ENCODE results near the gene CTU1. TPM values are rescaled to one million over a fixed set of nuclear protein-coding genes. Genes with fewer than 3 reads are reported as not detected.

The CTU1 gene
- total and polyA plus RNA-seq, 4 donors, result 2.5 to 9.8 (median 3.8) TPM

- Histone ChIP-seq H3K27me3 (ENCODE audit: control insufficient read depth in 3 of 3, insufficient read depth in 3 of 3, low read length in 2 of 3) (peaks cover 0 to 6% (median 0%) of the 10 kb centered on the region in 3 donors), H3K36me3 (ENCODE audit: control insufficient read depth in 4 of 4, insufficient read depth in 4 of 4, low read length in 4 of 4) (no peaks in the 10 kb centered on the region), H3K9ac (ENCODE audit: insufficient read depth in 1 of 2, low read length in 2 of 2) (no peak overlapping the region), H3K4me1 (ENCODE audit: control insufficient read depth in 5 of 5, insufficient read depth in 5 of 5, low read length in 5 of 5) (peaks cover 0 to 2% (median 0%) of the 10 kb centered on the region in 5 donors), H3K9me3 (ENCODE audit: control insufficient read depth in 4 of 4, insufficient read depth in 3 of 4, low read length in 3 of 4) (peaks cover 0 to 2% (median 0%) of the 10 kb centered on the region in 4 donors), H3K4me3 (no peak overlapping the region), H3K27ac (ENCODE audit: low read depth in 1 of 2, low read length in 1 of 2) (peak overlapping the region in 1 of 2 donors; percentile 81)
- ATAC-seq (ENCODE audit: insufficient read depth, low FRiP score) (no peak), DNase-seq (no peak)
- 39 to 58% methylated on average over 4 of the region's 4 CpGs for WGBS, 2 donors
- TF ChIP-seq, protein P1, sequence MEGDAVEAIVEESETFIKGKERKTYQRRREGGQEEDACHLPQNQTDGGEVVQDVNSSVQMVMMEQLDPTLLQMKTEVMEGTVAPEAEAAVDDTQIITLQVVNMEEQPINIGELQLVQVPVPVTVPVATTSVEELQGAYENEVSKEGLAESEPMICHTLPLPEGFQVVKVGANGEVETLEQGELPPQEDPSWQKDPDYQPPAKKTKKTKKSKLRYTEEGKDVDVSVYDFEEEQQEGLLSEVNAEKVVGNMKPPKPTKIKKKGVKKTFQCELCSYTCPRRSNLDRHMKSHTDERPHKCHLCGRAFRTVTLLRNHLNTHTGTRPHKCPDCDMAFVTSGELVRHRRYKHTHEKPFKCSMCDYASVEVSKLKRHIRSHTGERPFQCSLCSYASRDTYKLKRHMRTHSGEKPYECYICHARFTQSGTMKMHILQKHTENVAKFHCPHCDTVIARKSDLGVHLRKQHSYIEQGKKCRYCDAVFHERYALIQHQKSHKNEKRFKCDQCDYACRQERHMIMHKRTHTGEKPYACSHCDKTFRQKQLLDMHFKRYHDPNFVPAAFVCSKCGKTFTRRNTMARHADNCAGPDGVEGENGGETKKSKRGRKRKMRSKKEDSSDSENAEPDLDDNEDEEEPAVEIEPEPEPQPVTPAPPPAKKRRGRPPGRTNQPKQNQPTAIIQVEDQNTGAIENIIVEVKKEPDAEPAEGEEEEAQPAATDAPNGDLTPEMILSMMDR (IDR thresholded peaks at IDR 0.05; ENCODE audit: control extremely low read depth, extremely low read depth), result no peak
These were observed 31.2 kb upstream of the CTU1 start for GRCh38 chr19:51139299-51140014.

- peak overlapping the region in 1 of 2 donors; percentile 84 for H3K27ac ChIP-seq (ENCODE audit: low read depth in 1 of 2, low read length in 1 of 2)
- H3K9ac ChIP-seq (ENCODE audit: insufficient read depth in 1 of 2, low read length in 2 of 2), result no peak overlapping the region
- 25 to 46% methylated on average over 6 of the region's 6 CpGs for WGBS, 2 donors
- ATAC-seq (ENCODE audit: insufficient read depth, low FRiP score) (no peak), DNase-seq (peak in 2 of 3 donors; percentile 41 to 46)
- peaks cover 0 to 6% (median 0%) of the 10 kb centered on the region in 3 donors for H3K27me3 ChIP-seq (ENCODE audit: control insufficient read depth in 3 of 3, insufficient read depth in 3 of 3, low read length in 2 of 3)
- no peak overlapping the region for H3K4me3 ChIP-seq
- H3K4me1 ChIP-seq (ENCODE audit: control insufficient read depth in 5 of 5, insufficient read depth in 5 of 5, low read length in 5 of 5), result peaks cover 0 to 2% (median 0%) of the 10 kb centered on the region in 5 donors
- H3K9me3 ChIP-seq (ENCODE audit: control insufficient read depth in 4 of 4, insufficient read depth in 3 of 4, low read length in 3 of 4), result no peaks in the 10 kb centered on the region
- TF ChIP-seq, protein P1 (IDR thresholded peaks at IDR 0.05; ENCODE audit: control extremely low read depth, extremely low read depth), result no peak
- no peaks in the 10 kb centered on the region for H3K36me3 ChIP-seq (ENCODE audit: control insufficient read depth in 4 of 4, insufficient read depth in 4 of 4, low read length in 4 of 4)
These were observed 30.4 kb upstream of the CTU1 start for GRCh38 chr19:51138549-51138979.

- Histone ChIP-seq H3K4me1 (ENCODE audit: control insufficient read depth in 5 of 5, insufficient read depth in 5 of 5, low read length in 5 of 5) (peaks cover 0 to 2% (median 0%) of the 10 kb centered on the region in 5 donors), H3K27me3 (ENCODE audit: control insufficient read depth in 3 of 3, insufficient read depth in 3 of 3, low read length in 2 of 3) (peaks cover 0 to 6% (median 0%) of the 10 kb centered on the region in 3 donors), H3K36me3 (ENCODE audit: control insufficient read depth in 4 of 4, insufficient read depth in 4 of 4, low read length in 4 of 4) (no peaks in the 10 kb centered on the region), H3K9ac (ENCODE audit: insufficient read depth in 1 of 2, low read length in 2 of 2) (no peak overlapping the region), H3K4me3 (no peak overlapping the region), H3K9me3 (ENCODE audit: control insufficient read depth in 4 of 4, insufficient read depth in 3 of 4, low read length in 3 of 4) (no peaks in the 10 kb centered on the region), H3K27ac (ENCODE audit: low read depth in 1 of 2, low read length in 1 of 2) (peak overlapping the region in 1 of 2 donors; percentile 84)
- no peak for DNase-seq
- TF ChIP-seq, protein P1 (IDR thresholded peaks at IDR 0.05; ENCODE audit: control extremely low read depth, extremely low read depth), result no peak
- ATAC-seq (ENCODE audit: insufficient read depth, low FRiP score), result no peak
- 64 to 77% methylated on average over 9 of the region's 9 CpGs for WGBS, 2 donors
These were observed 29.7 kb upstream of the CTU1 start for GRCh38 chr19:51137792-51138425.
